Activated T-cell treated with anti-CD3 and anti-CD28 coated beads for 1 hour (primary cell): ENCODE results near the gene PHF14.
"Not testable (repeated sequence)": the region's sequence is repeated elsewhere in the genome, so short reads cannot be mapped to it uniquely, and the experiment has no call there.

Experiments used
- DNase-seq: peaks from one replicate; pipeline ENCODE4 v3.0.0-alpha.2; 2020; ENCODE audit warnings: low read depth

PHF14 gene, protein sequence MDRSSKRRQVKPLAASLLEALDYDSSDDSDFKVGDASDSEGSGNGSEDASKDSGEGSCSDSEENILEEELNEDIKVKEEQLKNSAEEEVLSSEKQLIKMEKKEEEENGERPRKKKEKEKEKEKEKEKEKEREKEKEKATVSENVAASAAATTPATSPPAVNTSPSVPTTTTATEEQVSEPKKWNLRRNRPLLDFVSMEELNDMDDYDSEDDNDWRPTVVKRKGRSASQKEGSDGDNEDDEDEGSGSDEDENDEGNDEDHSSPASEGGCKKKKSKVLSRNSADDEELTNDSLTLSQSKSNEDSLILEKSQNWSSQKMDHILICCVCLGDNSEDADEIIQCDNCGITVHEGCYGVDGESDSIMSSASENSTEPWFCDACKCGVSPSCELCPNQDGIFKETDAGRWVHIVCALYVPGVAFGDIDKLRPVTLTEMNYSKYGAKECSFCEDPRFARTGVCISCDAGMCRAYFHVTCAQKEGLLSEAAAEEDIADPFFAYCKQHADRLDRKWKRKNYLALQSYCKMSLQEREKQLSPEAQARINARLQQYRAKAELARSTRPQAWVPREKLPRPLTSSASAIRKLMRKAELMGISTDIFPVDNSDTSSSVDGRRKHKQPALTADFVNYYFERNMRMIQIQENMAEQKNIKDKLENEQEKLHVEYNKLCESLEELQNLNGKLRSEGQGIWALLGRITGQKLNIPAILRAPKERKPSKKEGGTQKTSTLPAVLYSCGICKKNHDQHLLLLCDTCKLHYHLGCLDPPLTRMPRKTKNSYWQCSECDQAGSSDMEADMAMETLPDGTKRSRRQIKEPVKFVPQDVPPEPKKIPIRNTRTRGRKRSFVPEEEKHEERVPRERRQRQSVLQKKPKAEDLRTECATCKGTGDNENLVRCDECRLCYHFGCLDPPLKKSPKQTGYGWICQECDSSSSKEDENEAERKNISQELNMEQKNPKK

GRCh38 chr7:10973061-10973941 is at the start of gene PHF14:
Gene PHF14, plus strand, starts transcription at chr7:10973872. Its CDS starts 452 bp downstream, at chr7:10974324.
- DNase-seq: peak; percentile 90

DNA sequence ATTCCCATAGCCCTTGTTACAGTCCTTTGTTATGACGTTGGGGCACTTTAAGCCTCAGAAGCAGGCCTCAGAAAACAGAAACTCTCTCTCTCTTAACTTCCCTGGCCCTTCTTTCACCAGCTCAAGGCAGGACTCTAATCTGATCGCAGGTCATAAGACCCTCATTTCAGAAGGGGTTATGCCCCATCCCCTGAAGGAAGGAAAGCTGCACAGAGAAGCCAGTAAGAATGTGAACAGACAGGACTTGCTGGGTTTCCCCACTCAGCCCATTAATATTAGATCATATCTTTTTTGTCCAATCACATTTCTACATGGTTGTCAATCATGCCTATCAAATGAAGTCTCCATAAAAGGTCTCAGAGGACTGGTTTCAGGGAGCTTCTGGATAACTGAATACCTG is 49.3 kb upstream of the PHF14 start:
- no peak for DNase-seq

DNA sequence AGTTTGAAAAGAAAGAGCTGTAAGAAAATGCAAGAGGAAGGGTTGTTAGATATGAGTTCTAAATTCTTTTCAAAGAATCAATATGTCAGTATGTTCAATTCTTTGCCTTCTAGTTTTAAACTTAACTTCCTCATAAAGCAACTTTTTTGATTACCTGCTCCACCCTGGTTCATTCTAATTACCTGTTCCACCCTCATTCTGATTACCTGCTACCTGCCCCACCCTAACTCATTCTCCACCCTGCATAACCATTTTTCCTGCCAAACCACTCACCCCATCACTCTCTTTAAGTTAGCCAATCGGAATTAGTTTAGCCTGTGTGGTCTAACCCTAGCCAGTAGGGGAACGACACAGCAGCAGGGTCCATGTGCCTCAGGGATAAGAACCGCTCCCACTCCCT is 45.5 kb upstream of the PHF14 start:
- DNase-seq: not testable (repeated sequence)

DNA sequence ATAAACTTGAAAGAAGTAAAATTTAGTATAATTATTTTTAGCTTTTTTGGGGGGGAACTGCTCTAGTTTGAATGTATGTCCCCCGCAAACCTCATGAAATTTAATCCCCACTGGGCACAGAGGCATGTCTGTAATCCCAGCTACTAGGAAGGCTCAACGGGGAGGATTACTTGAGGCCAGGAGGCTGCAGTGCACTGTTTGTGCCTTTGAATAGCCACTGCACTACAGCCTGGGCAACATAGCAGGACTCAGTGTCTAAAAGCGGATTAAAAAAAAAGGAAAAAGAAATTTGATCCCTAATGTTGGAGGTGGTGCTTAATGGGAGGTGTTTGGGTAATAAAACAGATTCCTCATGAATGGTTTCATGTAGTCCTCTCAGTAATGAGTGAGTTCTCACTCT is 43.1 kb upstream of the PHF14 start:
- no peak for DNase-seq

DNA sequence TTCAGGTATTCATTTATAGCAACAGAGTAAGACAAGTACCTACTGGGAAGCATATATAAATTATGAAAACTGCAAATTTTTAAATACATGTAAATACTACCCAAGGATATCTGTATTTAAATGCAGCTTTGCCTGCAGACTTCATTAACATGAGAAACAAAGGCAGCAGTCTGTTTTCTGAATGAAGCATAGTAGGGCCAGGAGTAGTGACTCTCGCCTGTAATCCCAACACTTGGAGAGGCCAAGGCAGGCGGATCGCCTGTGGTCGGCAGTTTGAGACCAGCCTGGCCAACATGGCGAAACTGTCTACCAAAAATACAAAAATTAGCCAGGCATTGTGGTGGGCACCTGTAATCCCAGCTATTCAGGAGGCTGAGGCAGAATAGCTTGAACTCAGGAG is 42.5 kb upstream of the PHF14 start:
- DNase-seq: no peak

- DNase-seq: no peak
These were observed 39.4 kb upstream of the PHF14 start for GRCh38 chr7:10934292-10934691.

DNA sequence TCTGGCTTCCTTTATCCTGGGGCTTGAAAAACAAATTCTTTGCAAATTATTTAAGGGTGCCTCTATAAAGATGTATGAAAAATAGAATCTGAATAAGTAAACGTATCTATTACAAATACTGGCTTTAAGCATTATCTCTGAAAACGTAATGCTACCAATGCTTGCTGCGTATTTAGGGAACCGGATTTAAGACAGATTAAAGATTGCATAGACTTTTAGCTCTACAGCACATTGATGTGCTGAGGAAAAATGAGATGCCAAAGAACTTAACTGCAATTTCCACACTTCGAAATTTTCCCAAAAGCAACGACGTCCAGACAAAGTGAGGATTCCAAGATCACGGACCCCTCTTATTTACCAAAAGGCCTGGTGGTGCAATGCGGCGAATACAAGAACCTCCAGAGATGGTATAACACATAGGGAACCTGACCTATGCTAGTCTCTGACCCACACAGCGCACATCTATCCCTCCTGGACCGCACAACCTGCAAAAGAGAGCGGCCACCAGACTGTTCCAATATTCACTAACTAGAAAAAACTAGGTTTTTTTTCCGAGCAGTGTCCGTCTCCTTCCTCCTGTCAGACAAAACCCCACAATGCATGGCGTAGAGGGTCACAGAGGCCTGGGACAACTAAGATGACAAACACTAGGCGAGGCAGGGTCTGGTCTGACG is 34.3 kb upstream of the PHF14 start:
- no peak for DNase-seq

- DNase-seq: peak; percentile 76
These were observed 33.6 kb upstream of the PHF14 start for GRCh38 chr7:10939911-10940703.

DNA sequence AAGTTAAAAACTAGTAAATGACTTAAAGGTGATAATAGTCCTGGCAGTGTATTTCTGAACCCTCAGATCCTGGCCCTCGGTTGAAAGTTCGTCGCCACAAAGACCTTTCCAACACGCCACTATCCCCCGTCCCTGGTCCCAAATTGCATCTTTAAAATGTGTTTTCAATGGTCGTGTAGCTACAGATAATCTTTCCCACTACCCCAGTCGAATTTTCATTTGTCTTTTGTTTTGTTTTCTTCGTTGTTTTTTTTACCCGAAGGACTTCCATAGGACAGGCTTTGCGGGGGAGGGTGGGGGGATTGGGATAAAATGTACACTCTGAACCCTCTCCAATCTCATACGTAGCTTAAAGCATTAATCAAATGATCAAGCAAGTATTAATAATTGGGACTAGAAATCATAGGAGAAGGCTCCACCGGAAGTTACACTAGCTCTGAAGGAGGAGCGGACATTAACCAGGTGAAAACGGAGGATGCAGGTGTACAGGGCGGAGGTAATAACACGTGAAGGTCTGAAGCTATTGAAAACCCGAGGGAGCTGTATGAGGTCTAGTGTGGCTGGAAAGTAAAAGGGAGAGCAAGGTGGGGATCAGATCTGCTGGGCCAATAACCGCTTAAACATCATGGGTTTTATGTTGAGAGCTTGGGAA is 32.8 kb upstream of the PHF14 start:
- no peak for DNase-seq

GRCh38 chr7:10950494-10950893 is 23.2 kb upstream of the PHF14 start:
- no peak for DNase-seq

GRCh38 chr7:10950974-10951578 is 22.6 kb upstream of the PHF14 start:
- DNase-seq: not testable (repeated sequence)

GRCh38 chr7:10952588-10952987 is 21.1 kb upstream of the PHF14 start:
- DNase-seq: no peak

GRCh38 chr7:10953078-10953750 is 20.5 kb upstream of the PHF14 start:
- not testable (repeated sequence) for DNase-seq

DNA sequence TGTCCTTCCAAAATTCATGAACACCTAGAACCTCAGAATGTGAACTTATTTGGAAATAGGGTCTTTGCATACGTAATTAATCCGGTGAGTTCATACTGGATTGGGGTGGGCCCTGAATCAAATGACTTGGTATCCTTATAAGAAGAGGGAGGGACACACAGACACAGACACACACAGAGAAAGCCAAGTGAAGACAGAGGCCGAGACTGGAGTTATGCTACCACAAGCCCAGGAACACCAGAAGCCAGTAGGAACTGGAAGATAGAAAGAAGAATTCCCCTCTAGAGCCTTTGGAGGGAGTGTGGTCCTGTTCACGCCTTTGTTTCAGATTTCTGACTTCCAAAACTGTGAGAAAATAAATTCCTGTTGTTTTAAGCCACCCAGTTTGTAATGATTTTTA is 17.1 kb upstream of the PHF14 start:
- DNase-seq: no peak

GRCh38 chr7:10960242-10960641 is 13.4 kb upstream of the PHF14 start:
- not testable (repeated sequence) for DNase-seq

DNA sequence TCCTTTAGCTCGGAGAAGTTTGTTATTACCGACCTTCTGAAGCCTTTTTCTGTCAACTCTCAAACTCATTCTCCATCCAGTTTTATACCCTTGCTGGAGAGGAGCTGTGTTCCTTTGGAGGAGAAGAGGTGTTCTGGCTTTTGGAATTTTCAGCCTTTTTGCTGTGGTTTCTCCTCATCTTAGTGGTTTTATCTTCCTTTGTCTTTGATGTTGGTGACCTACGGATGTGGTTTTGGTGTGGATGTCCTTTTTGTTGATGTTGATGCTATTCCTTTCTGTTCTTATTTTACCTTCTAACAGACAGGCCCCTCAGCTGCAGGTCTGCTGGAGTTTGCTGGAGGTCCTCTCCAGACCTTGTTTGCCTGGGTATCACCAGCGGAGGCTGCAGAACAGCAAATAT is 8.7 kb upstream of the PHF14 start:
- not testable (repeated sequence) for DNase-seq

GRCh38 chr7:10972174-10972573 is 1.5 kb upstream of the PHF14 start:
- DNase-seq: no peak

- peak; percentile 5 for DNase-seq
These were observed 555 bp downstream of the PHF14 start for GRCh38 chr7:10973942-10974911.
